ENCODE data around the gene RAB43. TPM values are rescaled to one million over a fixed set of nuclear protein-coding genes. Genes with fewer than 3 reads are reported as not detected.

The RAB43 gene
- 23.0 and 23.9 TPM in 2 replicates for total RNA-seq

GRCh38 chr3:129121792-129122411, at the start of gene RAB43:
RAB43 (minus strand) TSS chr3:129121804; CDS start chr3:129121489, 315 bp downstream.

DNA sequence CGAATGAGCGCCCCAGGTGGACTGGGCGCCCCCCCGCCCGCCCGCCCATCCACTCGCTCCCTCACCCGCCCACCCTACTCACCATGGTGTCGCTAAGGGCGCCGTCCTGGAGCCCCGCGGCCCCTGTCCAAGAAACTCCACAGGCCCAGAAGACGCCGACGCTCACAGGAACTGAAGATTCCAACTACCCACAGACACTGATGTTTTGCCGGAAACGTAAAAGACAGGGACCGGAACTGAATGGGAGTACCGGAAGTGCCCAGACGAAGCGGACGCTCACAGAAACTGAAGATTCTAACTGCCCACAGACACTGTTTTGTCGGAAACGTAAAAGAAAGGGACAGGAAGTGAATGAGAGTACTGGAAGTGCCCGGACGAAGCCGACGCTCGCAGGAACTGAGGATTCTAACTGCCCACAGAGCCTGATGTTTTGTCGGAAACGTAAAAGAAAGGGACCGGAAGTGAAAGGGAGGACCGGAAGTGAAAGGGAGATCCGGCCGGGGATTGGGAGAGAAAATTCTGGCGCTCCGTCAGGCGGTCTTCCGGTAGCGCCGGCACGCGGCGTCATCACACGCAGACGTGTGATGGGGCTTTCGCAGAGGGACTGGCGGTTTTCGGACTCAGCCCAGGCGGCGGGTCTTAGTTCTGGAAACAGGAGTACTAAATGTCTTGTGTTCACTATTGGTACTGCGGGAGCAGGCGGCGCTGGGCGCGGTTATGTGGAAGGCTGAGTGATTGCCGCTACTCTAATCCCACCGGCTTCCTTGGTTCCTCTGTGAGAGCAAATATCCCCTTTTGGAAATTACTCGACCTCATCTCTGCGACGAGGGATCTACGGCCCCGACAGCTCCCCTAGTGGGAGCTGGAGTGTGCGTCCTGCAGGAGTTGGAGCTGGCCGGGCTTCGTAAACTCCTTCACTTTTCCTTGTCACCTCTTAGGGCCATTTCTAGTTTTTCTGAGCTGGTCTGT, 39.6 kb upstream of the RAB43 start, which contains the start of gene ISY1:
Gene ISY1, minus strand, starts transcription at position 173 of the 969 bp plus-strand sequence. Its CDS starts 88 bp downstream, at position 85.

DNA sequence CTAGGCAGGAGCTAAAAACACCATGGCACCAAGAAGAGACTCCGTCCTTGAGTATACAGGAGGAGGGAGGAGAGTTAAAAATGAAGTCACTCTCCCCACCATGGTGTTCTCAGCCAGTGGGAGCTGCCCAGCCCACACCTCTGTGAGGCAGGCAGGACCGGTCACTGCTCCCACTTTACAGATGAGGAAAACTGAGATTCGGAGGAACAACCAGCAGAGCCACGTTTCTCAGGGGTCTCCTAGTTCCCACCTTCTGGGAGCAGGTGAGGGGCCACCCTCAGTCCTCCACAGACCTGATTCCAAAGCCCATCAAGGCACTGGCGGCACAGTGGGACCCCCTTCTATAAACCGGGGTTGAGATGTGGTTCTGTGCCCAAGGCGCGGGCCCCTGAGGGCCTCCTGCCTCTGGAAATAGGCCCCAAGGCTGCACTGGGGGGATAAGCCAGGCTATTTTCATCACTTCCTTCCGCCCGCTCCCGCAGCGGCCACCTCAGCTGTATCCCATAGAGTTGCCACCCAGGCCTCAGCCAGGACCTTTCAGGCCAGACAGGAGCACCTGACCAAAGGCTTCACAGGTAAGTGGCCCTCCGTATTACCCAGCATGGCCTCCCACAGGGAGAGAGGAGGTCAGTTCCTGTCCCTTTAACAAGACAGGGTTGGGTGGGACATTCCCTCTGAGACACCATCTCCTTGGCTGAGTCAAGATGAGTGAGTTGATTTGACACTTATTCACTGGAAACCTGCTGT, 61.2 kb downstream of the RAB43 start, which contains the start of gene GP9:
Gene GP9, plus strand, starts transcription at position 504 of the 747 bp plus-strand sequence. CDS start 961 bp downstream, outside the sequence.

Other genes with a start within 250 kb of the RAB43 start
- gene ACAD9, start 242.2 kb downstream of the RAB43 start, total RNA-seq: 44.6 and 49.7 TPM in 2 replicates
- not detected in 2 replicates for gene CFAP92, start 127.7 kb downstream of the RAB43 start, total RNA-seq
- not detected in 2 replicates for gene EFCC1, start 120.5 kb downstream of the RAB43 start, total RNA-seq
- not detected in 2 replicates for gene GP9, start 61.0 kb downstream of the RAB43 start, total RNA-seq
- gene ISY1, start 39.3 kb upstream of the RAB43 start, total RNA-seq: 24.5 and 29.1 TPM in 2 replicates
- 223 and 243 TPM in 2 replicates for gene CNBP, start 62.1 kb upstream of the RAB43 start, total RNA-seq
- gene COPG1, start 127.8 kb upstream of the RAB43 start, total RNA-seq: 402 and 424 TPM in 2 replicates
- gene HMCES, start 157.1 kb upstream of the RAB43 start, total RNA-seq: 9.6 and 9.9 TPM in 2 replicates